Neutrophil (primary cell): ENCODE data around the gene ZNF862.

Source experiments
- H3K27ac ChIP-seq: fragments of 200-600 bp; sonication (generic); 2 replicates; pipeline ENCODE4 v1.5.1; 2016; ENCODE audit warnings: mild to moderate bottlenecking, moderate library complexity
- H3K27me3 ChIP-seq: fragments of 200-600 bp; sonication (generic); 2 replicates; pipeline ENCODE4 v1.6.0; 2016; ENCODE audit warnings: mild to moderate bottlenecking
- H3K36me3 ChIP-seq: fragments of 200-600 bp; sonication (generic); 2 replicates; pipeline ENCODE4 v1.5.1; 2017
- H3K4me1 ChIP-seq, 2 experiments: fragments of 200-600 bp in 1 of 2; sonication (generic) in 1 of 2; 1 replicate in 1 of 2; 2 replicates in 1 of 2; pipeline versions ENCODE4 v1.5.1 to v1.6.1; 2013 to 2016; ENCODE audit warnings: low read depth in 1 of 2, low read length in 1 of 2, mild to moderate bottlenecking in 1 of 2, moderate library complexity in 1 of 2; ENCODE audit not compliant: control insufficient read depth in 1 of 2, insufficient read depth in 1 of 2
- H3K4me3 ChIP-seq, 2 experiments: fragments of 200-600 bp in 1 of 2; sonication (generic) in 1 of 2; 1 replicate in 1 of 2; 2 replicates in 1 of 2; pipeline ENCODE4 v1.5.1; 2013 to 2016; ENCODE audit warnings: low read depth in 1 of 2, low read length in 1 of 2, mild to moderate bottlenecking in 1 of 2, moderate library complexity in 1 of 2
- H3K9me3 ChIP-seq: fragments of 200-600 bp; sonication (generic); 2 replicates; pipeline ENCODE4 v1.5.1; 2016
- CTCF ChIP-seq: fragments of 200-600 bp; sonication (generic); IDR thresholded peaks from 2 replicates; pipeline ENCODE4 v1.5.1; 2016; ENCODE audit warnings: antibody characterized with exemption

ZNF862 gene

GRCh38 chr7:149869867-149870266, 31.7 kb downstream of the ZNF862 start:
- H3K4me1 ChIP-seq, result peaks cover 26 to 37% of the 10 kb centered on the region in 2 experiments
- H3K9me3 ChIP-seq, result no peaks in the 10 kb centered on the region
- peaks cover 61% of the 10 kb centered on the region for H3K27me3 ChIP-seq
- no peak for TF ChIP-seq CTCF
- H3K27ac ChIP-seq, result no peak overlapping the region
- H3K36me3 ChIP-seq, result peaks cover 1% of the 10 kb centered on the region
- H3K4me3 ChIP-seq, result no peak overlapping the region

- Histone ChIP-seq H3K4me3 (no peak overlapping the region), H3K4me1 (peaks cover 22 to 33% of the 10 kb centered on the region in 2 experiments), H3K9me3 (no peaks in the 10 kb centered on the region), H3K27ac (no peak overlapping the region), H3K36me3 (no peaks in the 10 kb centered on the region), H3K27me3 (peaks cover 65% of the 10 kb centered on the region)
- no peak for TF ChIP-seq CTCF
Measured at GRCh38 chr7:149870274-149870673, 32.1 kb downstream of the ZNF862 start.

GRCh38 chr7:149870701-149871483, 32.7 kb downstream of the ZNF862 start:
- peaks cover 17 to 27% of the 10 kb centered on the region in 2 experiments for H3K4me1 ChIP-seq

GRCh38 chr7:149871576-149871975, 33.4 kb downstream of the ZNF862 start:
- Histone ChIP-seq H3K27me3 (peaks cover 72% of the 10 kb centered on the region), H3K27ac (no peak overlapping the region), H3K4me1 (peaks cover 17 to 20% of the 10 kb centered on the region in 2 experiments), H3K4me3 (no peak overlapping the region), H3K36me3 (no peaks in the 10 kb centered on the region), H3K9me3 (no peaks in the 10 kb centered on the region)
- no peak for TF ChIP-seq CTCF

More at GRCh38 chr7:149870701-149871483, 32.7 kb downstream of the ZNF862 start:
- TF ChIP-seq CTCF, result no peak
- no peak overlapping the region for H3K27ac ChIP-seq
- no peak overlapping the region for H3K4me3 ChIP-seq
- no peaks in the 10 kb centered on the region for H3K36me3 ChIP-seq
- no peaks in the 10 kb centered on the region for H3K9me3 ChIP-seq
- H3K27me3 ChIP-seq, result peaks cover 72% of the 10 kb centered on the region

- H3K4me1 ChIP-seq, result peaks cover 17 to 18% of the 10 kb centered on the region in 2 experiments
- H3K9me3 ChIP-seq, result no peaks in the 10 kb centered on the region
- no peak overlapping the region for H3K27ac ChIP-seq
- H3K4me3 ChIP-seq, result peak overlapping the region in 1 of 2 experiments; percentile 57
- peaks cover 72% of the 10 kb centered on the region for H3K27me3 ChIP-seq
- no peaks in the 10 kb centered on the region for H3K36me3 ChIP-seq
- TF ChIP-seq CTCF, result no peak
Measured at GRCh38 chr7:149872419-149873073, 34.4 kb downstream of the ZNF862 start.
